Kidney (tissue), 14 donors: Measurements from ENCODE around the gene C4BPA. TPM values are rescaled to one million over a fixed set of nuclear protein-coding genes. Genes with fewer than 3 reads are reported as not detected.

Experiments
- DNase-seq, 5 donors: peaks; one replicate each; pipeline ENCODE4 v3.0.0-alpha.2; 2013 to 2020
- FAIRE-seq: peaks from 2 replicates; lab custom pipeline; 2012; peaks lifted over from hg19 to GRCh38; lab: Jason Lieb, UNC
- H3K27ac ChIP-seq, 2 donors: one replicate each; pipeline ENCODE4 v1.7.0; 2013; ENCODE audit warnings: low read depth in 2 of 2, low read length in 2 of 2, inconsistent platforms in 1 of 2
- H3K27me3 ChIP-seq: one replicate; pipeline ENCODE4 v1.7.1; 2013; ENCODE audit warnings: low read length, inconsistent platforms; ENCODE audit not compliant: control insufficient read depth, insufficient read depth
- H3K36me3 ChIP-seq, 3 donors: one replicate each; pipeline versions ENCODE4 v1.7.0 to v1.7.1; 2013; ENCODE audit warnings: low read length in 3 of 3, control low read depth in 1 of 3, inconsistent platforms in 1 of 3; ENCODE audit not compliant: insufficient read depth in 3 of 3, control insufficient read depth in 2 of 3
- H3K4me1 ChIP-seq, 3 donors: one replicate each; pipeline versions ENCODE4 v1.7.0 to v1.7.1; 2013; ENCODE audit warnings: low read length in 3 of 3, inconsistent platforms in 1 of 3, low read depth in 1 of 3; ENCODE audit not compliant: control insufficient read depth in 2 of 3, insufficient read depth in 2 of 3
- H3K4me3 ChIP-seq, 3 donors: one replicate each; pipeline versions ENCODE4 v1.7.0 to v1.8.1; 2013; ENCODE audit warnings: low read length in 3 of 3, control low read depth in 1 of 3, inconsistent platforms in 1 of 3
- H3K9ac ChIP-seq, 3 donors: one replicate each; pipeline versions ENCODE4 v1.7.0 to v1.7.1; 2013; ENCODE audit warnings: low read length in 3 of 3, control low read depth in 1 of 3, inconsistent platforms in 1 of 3
- H3K9me3 ChIP-seq, 3 donors: one replicate each; pipeline versions ENCODE4 v1.7.0 to v1.7.1; 2013; ENCODE audit warnings: low read length in 3 of 3, control low read depth in 1 of 3, inconsistent platforms in 1 of 3; ENCODE audit not compliant: control insufficient read depth in 2 of 3, insufficient read depth in 1 of 3
- intact Hi-C: fragments of 100-400 bp; cut with DNase I; formaldehyde crosslinking; loops from one replicate; pipeline ENCODE4 v1.11.1; 2022
- polyA plus RNA-seq: library from polyadenylated mRNA; stranded (reverse); fragments of 350-450 nt; fragmentation: Illumina TruSeq; extraction: RNeasy Lipid Tissue Mini Kit (QIAGEN cat#74804); gene quantifications from one replicate; pipeline ENCODE4 v1.2.3, GENCODE V29; 2014; ENCODE audit warnings: low read depth, low replicate concordance; ENCODE audit not compliant: insufficient read depth
- total RNA-seq: library from RNA; stranded (reverse); fragmentation: NEBNext Ultra II Directional; extraction: Animal tissue kit (Norgen Biotek cat#: 25700); gene quantifications from one replicate; pipeline ENCODE4 v1.2.1, GENCODE V29; 2021
- TF ChIP-seq, protein P1 (sequence below): IDR thresholded peaks from 3 replicates; pipeline ENCODE4 v1.5.1; 2012; ENCODE audit warnings: mild to moderate bottlenecking, moderate library complexity, borderline replicate concordance; ENCODE audit not compliant: insufficient read depth; ENCODE audit errors: extremely low read depth
- donor health status: control.
- donor health status: control.
- donor health status: control.
- donor health status: control.
- donor health status: control.
- donor health status: DM: yes; HTN: yes; CAD: no.
- donor health status: Normal renal cell carcinoma (clear cell type).

C4BPA gene
- total and polyA plus RNA-seq, 2 donors from 2014 or later, result 45.7 TPM; not detected in 1

GRCh38 chr1:207081088-207081487 is 22.9 kb upstream of the C4BPA start:
- intact Hi-C loops, result loop anchor here (10.0 kb wide), 1 partner anchor 324 kb away; no protein-coding TSS in a partner anchor
- Histone ChIP-seq H3K27ac (no peak overlapping the region), H3K9me3 (no peaks in the 10 kb centered on the region), H3K36me3 (peaks cover 0 to 15% (median 15%) of the 10 kb centered on the region in 3 donors), H3K4me3 (no peak overlapping the region), H3K9ac (no peak overlapping the region), H3K4me1 (no peaks in the 10 kb centered on the region), H3K27me3 (no peaks in the 10 kb centered on the region)
- no peak for FAIRE-seq
- no peak for DNase-seq
- TF ChIP-seq, protein P1, sequence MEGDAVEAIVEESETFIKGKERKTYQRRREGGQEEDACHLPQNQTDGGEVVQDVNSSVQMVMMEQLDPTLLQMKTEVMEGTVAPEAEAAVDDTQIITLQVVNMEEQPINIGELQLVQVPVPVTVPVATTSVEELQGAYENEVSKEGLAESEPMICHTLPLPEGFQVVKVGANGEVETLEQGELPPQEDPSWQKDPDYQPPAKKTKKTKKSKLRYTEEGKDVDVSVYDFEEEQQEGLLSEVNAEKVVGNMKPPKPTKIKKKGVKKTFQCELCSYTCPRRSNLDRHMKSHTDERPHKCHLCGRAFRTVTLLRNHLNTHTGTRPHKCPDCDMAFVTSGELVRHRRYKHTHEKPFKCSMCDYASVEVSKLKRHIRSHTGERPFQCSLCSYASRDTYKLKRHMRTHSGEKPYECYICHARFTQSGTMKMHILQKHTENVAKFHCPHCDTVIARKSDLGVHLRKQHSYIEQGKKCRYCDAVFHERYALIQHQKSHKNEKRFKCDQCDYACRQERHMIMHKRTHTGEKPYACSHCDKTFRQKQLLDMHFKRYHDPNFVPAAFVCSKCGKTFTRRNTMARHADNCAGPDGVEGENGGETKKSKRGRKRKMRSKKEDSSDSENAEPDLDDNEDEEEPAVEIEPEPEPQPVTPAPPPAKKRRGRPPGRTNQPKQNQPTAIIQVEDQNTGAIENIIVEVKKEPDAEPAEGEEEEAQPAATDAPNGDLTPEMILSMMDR, result no peak

DNA sequence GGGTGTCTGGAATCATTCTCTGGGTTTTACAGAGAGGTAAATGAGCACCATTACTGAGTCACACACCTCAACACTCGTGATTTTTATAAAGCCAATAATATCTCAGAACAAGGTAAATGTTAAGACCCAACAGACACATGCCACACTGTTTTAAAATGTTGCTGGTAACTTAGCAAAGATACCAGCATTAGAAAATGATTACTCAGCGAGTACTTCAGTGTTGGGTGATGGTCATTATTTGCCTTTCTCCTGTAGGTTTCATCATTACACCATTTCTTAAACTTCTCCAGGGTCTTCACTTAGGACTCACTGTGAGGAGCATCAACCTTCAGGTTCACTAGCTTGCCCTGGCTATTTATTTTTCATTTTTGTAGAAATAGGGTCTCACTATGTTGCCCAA is 22.2 kb upstream of the C4BPA start:
- TF ChIP-seq, protein P1, result no peak
- no peak overlapping the region for H3K9ac ChIP-seq
- H3K27ac ChIP-seq, result no peak overlapping the region
- H3K27me3 ChIP-seq, result no peaks in the 10 kb centered on the region
- no peak overlapping the region for H3K4me3 ChIP-seq
- H3K4me1 ChIP-seq, result no peaks in the 10 kb centered on the region
- intact Hi-C loops, result loop anchor here (10.0 kb wide), 1 partner anchor 323 kb away; no protein-coding TSS in a partner anchor
- FAIRE-seq, result no peak
- DNase-seq, result no peak
- no peaks in the 10 kb centered on the region for H3K9me3 ChIP-seq
- peaks cover 0 to 15% (median 11%) of the 10 kb centered on the region in 3 donors for H3K36me3 ChIP-seq

DNA sequence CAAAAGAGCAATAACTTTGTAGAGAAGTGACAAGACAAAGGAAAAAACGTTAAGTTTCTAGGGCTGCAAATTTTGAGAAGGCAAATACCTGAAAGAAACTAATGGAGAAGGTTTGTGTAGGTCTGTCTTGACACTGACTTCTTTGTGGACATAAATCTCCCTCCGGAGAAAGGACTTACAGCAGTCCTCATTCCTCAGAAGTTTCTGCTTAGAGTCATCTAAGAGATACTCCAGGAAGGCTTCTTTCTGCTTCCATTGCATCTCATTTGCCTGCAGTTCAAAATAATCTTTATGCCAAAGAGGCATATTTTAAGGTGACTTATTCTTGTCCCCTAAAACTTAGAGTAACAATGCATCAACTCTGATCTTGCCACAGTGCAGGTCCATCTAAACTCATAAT is 19.8 kb upstream of the C4BPA start:
- Histone ChIP-seq H3K36me3 (peaks cover 0 to 11% (median 1%) of the 10 kb centered on the region in 3 donors), H3K9ac (no peak overlapping the region), H3K27me3 (no peaks in the 10 kb centered on the region), H3K27ac (no peak overlapping the region), H3K4me3 (no peak overlapping the region), H3K9me3 (no peaks in the 10 kb centered on the region), H3K4me1 (peaks cover 0 to 4% (median 3%) of the 10 kb centered on the region in 3 donors)
- intact Hi-C loops, result loop anchor here (10.0 kb wide), 1 partner anchor 321 kb away; no protein-coding TSS in a partner anchor
- FAIRE-seq (no peak), DNase-seq (no peak)
- TF ChIP-seq, protein P1, result no peak
